K562 (cell line): ENCODE results near the gene EDEM2. TPM values are rescaled to one million over a fixed set of nuclear protein-coding genes. Genes with fewer than 3 reads are reported as not detected.

Source experiments
- ATAC-seq: fragments of 200-7000 bp; cut with Tn5 transposase; 3 replicates; pipeline ENCODE4 v1.9.1; 2020; ENCODE audit warnings: moderate library complexity
- BruUV-seq: library from RNA; stranded (reverse); fragments of 400-500 nt; replicated peaks from 2 replicates; lab custom pipeline; 2021; lab: Mats Ljungman, UMichigan
- CTCF ChIA-PET: fragments of 300-600 bp; formaldehyde crosslinking; extraction: SDS; loops from one replicate; lab custom pipeline; 2021; ENCODE audit warnings: low intra/inter-chr PET ratio; lab: Yijun Ruan, JAX
- POLR2A ChIA-PET: fragments of 300-600, 350-650 bp; sonication (Branson Sonifier 250); formaldehyde crosslinking; extraction: SDS; loops from one replicate; lab custom pipeline; 2021; ENCODE audit warnings: antibody characterized with exemption, inconsistent platforms; lab: Yijun Ruan, JAX
- DNase-seq, 4 experiments: peaks; one replicate each; pipeline versions ENCODE4 v3.0.0 to v3.0.0-alpha.2; 2011 to 2018; ENCODE audit warnings: low spot score in 3 of 4, mixed read lengths in 3 of 4; ENCODE audit errors: extremely low read depth in 1 of 4
- FAIRE-seq: peaks from 2 replicates; lab custom pipeline; 2011; peaks lifted over from hg19 to GRCh38; lab: Jason Lieb, UNC
- H2AFZ ChIP-seq: 2 replicates; pipeline ENCODE4 v1.6.0; 2011; ENCODE audit warnings: low read depth, low read length, control low read depth, inconsistent platforms
- H3K27ac ChIP-seq: fragments of 200-600 bp; 3 replicates; pipeline ENCODE4 v1.8.0; 2011; ENCODE audit warnings: low read depth, mild to moderate bottlenecking, control low read depth, inconsistent platforms, low read length, moderate library complexity, mixed read lengths; ENCODE audit errors: extremely low read depth
- H3K27me3 ChIP-seq, 2 experiments: fragments of 300-600 bp in 1 of 2; 2 replicates in 1 of 2; 3 replicates in 1 of 2; pipeline versions ENCODE4 v1.6.0 to v1.8.0; 2011; ENCODE audit warnings: inconsistent platforms in 2 of 2, low read length in 2 of 2, mild to moderate bottlenecking in 1 of 2, mixed read lengths in 1 of 2, moderate library complexity in 1 of 2; ENCODE audit not compliant: control insufficient read depth in 2 of 2, insufficient read depth in 2 of 2
- H3K36me3 ChIP-seq: fragments of 300-600 bp; 3 replicates; pipeline ENCODE4 v1.8.0; 2011; ENCODE audit warnings: mild to moderate bottlenecking, low read length, inconsistent platforms; ENCODE audit not compliant: control insufficient read depth, insufficient read depth
- H3K4me1 ChIP-seq, 2 experiments: fragments of 200-600 bp in 1 of 2; replicated peaks in 1 of 2; 2 replicates in 1 of 2; 3 replicates in 1 of 2; pipeline versions ENCODE4 v1.5.1 to v1.8.0; 2011; ENCODE audit warnings: inconsistent platforms in 2 of 2, low read length in 2 of 2, mild to moderate bottlenecking in 1 of 2, mixed read lengths in 1 of 2, moderate library complexity in 1 of 2; ENCODE audit not compliant: control insufficient read depth in 2 of 2, insufficient read depth in 2 of 2
- H3K4me2 ChIP-seq: 2 replicates; pipeline ENCODE4 v1.6.1; 2011; ENCODE audit warnings: low read length, control low read depth, inconsistent platforms, mixed read lengths; ENCODE audit not compliant: insufficient read depth
- H3K4me3 ChIP-seq: fragments of 200-600 bp; sonication (generic), shearing (Covaris generic); 2 replicates; pipeline ENCODE4 v1.5.1; 2016; ENCODE audit warnings: control low read depth, inconsistent platforms
- H3K79me2 ChIP-seq: fragments of 200-600 bp; 3 replicates; pipeline ENCODE4 v1.8.0; 2011; ENCODE audit warnings: low read length, inconsistent platforms; ENCODE audit not compliant: control insufficient read depth, insufficient read depth
- H3K9ac ChIP-seq, 2 experiments: 2 replicates each; pipeline versions ENCODE4 v1.6.0 to v1.6.1; 2011; ENCODE audit warnings: low read depth in 2 of 2, low read length in 2 of 2, control low read depth in 1 of 2, inconsistent platforms in 1 of 2, mild to moderate bottlenecking in 1 of 2, mixed read lengths in 1 of 2; ENCODE audit not compliant: insufficient read depth in 1 of 2
- H3K9me1 ChIP-seq: one replicate; pipeline ENCODE4 v1.6.0; 2011; ENCODE audit warnings: inconsistent platforms, mild to moderate bottlenecking, low read length, moderate library complexity; ENCODE audit not compliant: control insufficient read depth, insufficient read depth
- H3K9me3 ChIP-seq: replicated peaks from 2 replicates; pipeline ENCODE4 v1.5.1; 2011; ENCODE audit warnings: low read depth, low read length, inconsistent platforms; ENCODE audit not compliant: control insufficient read depth, insufficient read depth
- H4K20me1 ChIP-seq: replicated peaks from 2 replicates; pipeline ENCODE4 v1.6.1; 2011; ENCODE audit warnings: low read length, inconsistent platforms, mixed read lengths; ENCODE audit not compliant: control insufficient read depth, insufficient read depth
- FOXK2 ChIP-seq, 2 experiments: fragments of 450-650 bp; IDR thresholded peaks in 1 of 2; conservative IDR thresholded peaks in 1 of 2; 2 replicates each; pipeline ENCODE4 v1.6.1; 2016; ENCODE audit warnings: low read depth in 2 of 2, mild to moderate bottlenecking in 1 of 2
- NR3C1 ChIP-seq: sonication (generic); formaldehyde crosslinking; IDR thresholded peaks from 2 replicates; pipeline ENCODE4 v1.8.1; 2022; ENCODE audit warnings: missing genetic modification reagents
- SRF ChIP-seq, 2 experiments: fragments of 250-450, 450-650 bp in 1 of 2; sonication (Bioruptor Pico) in 1 of 2; sonication (generic) in 1 of 2; formaldehyde crosslinking; IDR thresholded peaks; 2 replicates each; pipeline versions ENCODE4 v1.5.0 to v1.5.1; 2020 to 2022; ENCODE audit warnings: mild to moderate bottlenecking in 1 of 2, missing genetic modification reagents in 1 of 2
- ZNF384 ChIP-seq: IDR thresholded peaks from 2 replicates; pipeline ENCODE4 v1.6.1; 2012; ENCODE audit warnings: low read depth, low read length, improper control_type of control experiment
- WGBS: fragments of 100-300 bp; shearing (Covaris generic); methylation state at CpG from one replicate; pipeline ENCODE4 v1.1.6; 2016; ENCODE audit warnings: low coverage, mixed read lengths; ENCODE audit not compliant: insufficient coverage; ENCODE audit errors: missing lambda C conversion rate; 5-methylcytosine and 5-hydroxymethylcytosine counted together
- in situ Hi-C: fragments of 300-500 bp; cut with MboI; formaldehyde crosslinking; loops from 4 replicates; pipeline ENCODE4 v1.15.0; 2018; ENCODE audit warnings: inconsistent platforms, mixed read lengths
- intact Hi-C: fragments of 100-400 bp; cut with micrococcal nuclease; formaldehyde crosslinking; loops from 2 replicates; pipeline ENCODE4 v1.14.2; 2022
- polyA plus RNA-seq, 8 experiments: library from polyadenylated mRNA; depleted of rRNA in 4 of 8; stranded (reverse) in 5 of 8; unstranded in 3 of 8; fragments of >200 nt; fragmentation: Nextera tagmentation in 2 of 8; fragmentation: Illumina TruSeq in 1 of 8; extraction: Ambion mirVana in 2 of 8; extraction: Trizol in 1 of 8; gene quantifications; 2 replicates each; pipeline versions ENCODE4 v1.2.1 to v1.2.3, GENCODE V29; 2011 to 2014; ENCODE audit warnings: inconsistent platforms in 1 of 8, missing spikeins in 1 of 8
- total RNA-seq, 7 experiments: library from RNA; depleted of rRNA in 6 of 7; stranded (reverse); fragments of >200 nt in 6 of 7; fragmentation: Illumina TruSeq in 2 of 7; extraction: Trizol in 2 of 7; gene quantifications; 2 replicates each; pipeline versions ENCODE4 v1.2.1 to v1.2.3, GENCODE V29; 2011 to 2021; ENCODE audit warnings: low replicate concordance in 1 of 7
- TF ChIP-seq, protein P1 (sequence below), 2 experiments: fragments of 450-650 bp in 1 of 2; sonication (generic) in 1 of 2; formaldehyde crosslinking in 1 of 2; IDR thresholded peaks in 1 of 2; conservative IDR thresholded peaks in 1 of 2; 2 replicates each; pipeline versions ENCODE4 v1.6.1 to v1.8.1; 2016 to 2023; ENCODE audit warnings: mild to moderate bottlenecking in 2 of 2, moderate library complexity in 2 of 2, inconsistent platforms in 1 of 2, missing genetic modification reagents in 1 of 2
- TF ChIP-seq, protein P2 (sequence below), 2 experiments: fragments of 150-350 bp in 1 of 2; IDR thresholded peaks; 2 replicates each; pipeline ENCODE4 v1.6.1; 2012 to 2016; ENCODE audit warnings: low read depth in 2 of 2, low read length in 2 of 2, mild to moderate bottlenecking in 1 of 2, moderate library complexity in 1 of 2
- TF ChIP-seq, protein P3 (sequence below): fragments of 450-650 bp; formaldehyde crosslinking; IDR thresholded peaks from 2 replicates; pipeline ENCODE4 v1.4.0; 2022; ENCODE audit warnings: missing genetic modification characterization
- TF ChIP-seq, protein P4 (sequence below): fragments of 450-650 bp; formaldehyde crosslinking; IDR thresholded peaks from 2 replicates; pipeline ENCODE4 v1.4.0; 2022; ENCODE audit warnings: mild to moderate bottlenecking, moderate library complexity

Gene EDEM2
- total and polyA plus RNA-seq, 9 of the 15 experiments (the other 6 are each of a cell fraction or from before 2014, with no cell fraction given): 6.9 to 11.0 (median 9.7) TPM

DNA sequence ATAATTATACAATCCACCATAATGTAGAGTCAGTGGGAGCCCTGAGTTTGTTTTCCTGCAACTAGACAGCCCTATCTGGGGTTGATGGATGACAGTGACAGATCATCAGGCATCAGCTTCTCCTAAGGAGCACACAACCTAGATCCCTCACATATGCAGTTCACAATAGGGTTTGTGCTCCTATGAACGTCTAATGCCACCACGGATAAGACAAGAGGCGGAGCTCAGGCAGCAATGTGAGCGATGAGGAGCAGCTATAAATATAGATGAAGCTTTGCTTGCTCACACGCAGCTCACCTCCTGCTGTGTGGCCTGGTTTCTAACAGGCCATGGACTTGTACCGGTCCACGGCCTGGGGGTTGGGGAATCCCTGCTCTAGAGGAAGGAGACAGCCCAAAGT is 25.9 kb downstream of the EDEM2 start (continued):
- TF ChIP-seq NR3C1 (CRISPR knock-in tag): no peak

DNA sequence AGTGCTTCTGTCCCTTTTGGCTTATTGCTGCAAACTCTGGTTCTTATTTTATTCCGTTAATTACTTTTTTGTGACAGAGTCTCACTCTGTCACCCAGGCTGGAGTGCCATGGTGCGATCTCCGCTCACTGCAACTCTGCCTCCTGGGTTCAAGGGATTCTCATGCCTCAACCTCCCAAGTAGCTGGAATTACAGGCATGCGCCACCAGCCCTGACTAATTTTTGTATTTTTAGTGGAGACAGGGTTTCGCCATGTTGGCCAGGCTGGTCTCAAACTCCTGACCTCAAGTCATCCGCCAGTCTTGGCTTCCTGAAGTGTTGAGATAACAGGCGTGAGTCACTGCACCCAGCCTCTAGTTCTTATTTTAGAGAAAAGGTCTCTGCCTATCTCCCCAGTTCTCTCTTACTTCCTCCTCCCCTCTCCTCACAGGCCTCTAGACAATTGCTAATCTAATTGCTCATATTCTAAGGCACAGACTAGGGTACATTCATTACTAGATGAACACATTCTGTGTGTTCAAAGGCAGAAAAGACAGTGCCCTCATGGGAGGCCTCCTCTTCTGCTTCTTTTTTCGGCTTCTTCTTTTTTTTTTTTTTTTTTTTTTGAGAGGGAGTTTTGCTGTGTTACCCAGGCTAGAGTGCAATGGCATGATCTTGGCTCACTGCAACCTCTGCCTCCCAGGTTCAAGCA is 27.0 kb downstream of the EDEM2 start:
- WGBS: 8% methylated on average over 7 of the region's 8 CpGs
- TF ChIP-seq, protein P1, sequence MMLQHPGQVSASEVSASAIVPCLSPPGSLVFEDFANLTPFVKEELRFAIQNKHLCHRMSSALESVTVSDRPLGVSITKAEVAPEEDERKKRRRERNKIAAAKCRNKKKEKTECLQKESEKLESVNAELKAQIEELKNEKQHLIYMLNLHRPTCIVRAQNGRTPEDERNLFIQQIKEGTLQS (IDR thresholded peaks at IDR 0.05): peak; percentile 96
- TF ChIP-seq, protein P1 (CRISPR knock-in tag; conservative IDR thresholded peaks at IDR 0.05): peak; percentile 83; the same call in 1 of the 2 replicates
- TF ChIP-seq FOXK2 (conservative IDR thresholded peaks at IDR 0.05 in 1 of 2, IDR thresholded peaks at IDR 0.05 in 1 of 2; ENCODE audit: low read depth in 2 of 2) (0 out of 4 replicates have a peak, but pooled peaks of 1 of the 2 experiments have one; percentile 20), ZNF384 (peak; percentile 42; the same call in 1 of the 2 replicates), SRF (CRISPR knock-in tag; IDR thresholded peaks at IDR 0.05) (no peak)
- TF ChIP-seq, protein P2, sequence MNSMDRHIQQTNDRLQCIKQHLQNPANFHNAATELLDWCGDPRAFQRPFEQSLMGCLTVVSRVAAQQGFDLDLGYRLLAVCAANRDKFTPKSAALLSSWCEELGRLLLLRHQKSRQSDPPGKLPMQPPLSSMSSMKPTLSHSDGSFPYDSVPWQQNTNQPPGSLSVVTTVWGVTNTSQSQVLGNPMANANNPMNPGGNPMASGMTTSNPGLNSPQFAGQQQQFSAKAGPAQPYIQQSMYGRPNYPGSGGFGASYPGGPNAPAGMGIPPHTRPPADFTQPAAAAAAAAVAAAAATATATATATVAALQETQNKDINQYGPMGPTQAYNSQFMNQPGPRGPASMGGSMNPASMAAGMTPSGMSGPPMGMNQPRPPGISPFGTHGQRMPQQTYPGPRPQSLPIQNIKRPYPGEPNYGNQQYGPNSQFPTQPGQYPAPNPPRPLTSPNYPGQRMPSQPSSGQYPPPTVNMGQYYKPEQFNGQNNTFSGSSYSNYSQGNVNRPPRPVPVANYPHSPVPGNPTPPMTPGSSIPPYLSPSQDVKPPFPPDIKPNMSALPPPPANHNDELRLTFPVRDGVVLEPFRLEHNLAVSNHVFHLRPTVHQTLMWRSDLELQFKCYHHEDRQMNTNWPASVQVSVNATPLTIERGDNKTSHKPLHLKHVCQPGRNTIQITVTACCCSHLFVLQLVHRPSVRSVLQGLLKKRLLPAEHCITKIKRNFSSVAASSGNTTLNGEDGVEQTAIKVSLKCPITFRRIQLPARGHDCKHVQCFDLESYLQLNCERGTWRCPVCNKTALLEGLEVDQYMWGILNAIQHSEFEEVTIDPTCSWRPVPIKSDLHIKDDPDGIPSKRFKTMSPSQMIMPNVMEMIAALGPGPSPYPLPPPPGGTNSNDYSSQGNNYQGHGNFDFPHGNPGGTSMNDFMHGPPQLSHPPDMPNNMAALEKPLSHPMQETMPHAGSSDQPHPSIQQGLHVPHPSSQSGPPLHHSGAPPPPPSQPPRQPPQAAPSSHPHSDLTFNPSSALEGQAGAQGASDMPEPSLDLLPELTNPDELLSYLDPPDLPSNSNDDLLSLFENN (IDR thresholded peaks at IDR 0.05; ENCODE audit: low read depth in 2 of 2, low read length in 2 of 2): 0 out of 4 replicates have a peak, but pooled peaks of 1 of the 2 experiments have one; percentile 47
- TF ChIP-seq, protein P3, sequence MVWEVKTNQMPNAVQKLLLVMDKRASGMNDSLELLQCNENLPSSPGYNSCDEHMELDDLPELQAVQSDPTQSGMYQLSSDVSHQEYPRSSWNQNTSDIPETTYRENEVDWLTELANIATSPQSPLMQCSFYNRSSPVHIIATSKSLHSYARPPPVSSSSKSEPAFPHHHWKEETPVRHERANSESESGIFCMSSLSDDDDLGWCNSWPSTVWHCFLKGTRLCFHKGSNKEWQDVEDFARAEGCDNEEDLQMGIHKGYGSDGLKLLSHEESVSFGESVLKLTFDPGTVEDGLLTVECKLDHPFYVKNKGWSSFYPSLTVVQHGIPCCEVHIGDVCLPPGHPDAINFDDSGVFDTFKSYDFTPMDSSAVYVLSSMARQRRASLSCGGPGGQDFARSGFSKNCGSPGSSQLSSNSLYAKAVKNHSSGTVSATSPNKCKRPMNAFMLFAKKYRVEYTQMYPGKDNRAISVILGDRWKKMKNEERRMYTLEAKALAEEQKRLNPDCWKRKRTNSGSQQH (CRISPR knock-in tag): 0 out of 2 replicates have a peak, but pooled peaks have one; percentile 22
- TF ChIP-seq, protein P4, sequence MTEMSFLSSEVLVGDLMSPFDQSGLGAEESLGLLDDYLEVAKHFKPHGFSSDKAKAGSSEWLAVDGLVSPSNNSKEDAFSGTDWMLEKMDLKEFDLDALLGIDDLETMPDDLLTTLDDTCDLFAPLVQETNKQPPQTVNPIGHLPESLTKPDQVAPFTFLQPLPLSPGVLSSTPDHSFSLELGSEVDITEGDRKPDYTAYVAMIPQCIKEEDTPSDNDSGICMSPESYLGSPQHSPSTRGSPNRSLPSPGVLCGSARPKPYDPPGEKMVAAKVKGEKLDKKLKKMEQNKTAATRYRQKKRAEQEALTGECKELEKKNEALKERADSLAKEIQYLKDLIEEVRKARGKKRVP (CRISPR knock-in tag): peak; percentile 63; the same call in 1 of the 2 replicates

More for the DNA sequence above, 27.0 kb downstream of the EDEM2 start:
- H3K9ac ChIP-seq: peak overlapping the region in 1 of 2 experiments; percentile 58; a peak in 3 of 4 replicates
- BruUV-seq: no TSS peak
- H3K4me2 ChIP-seq: peak overlapping the region; percentile 43
- ChIA-PET POLR2A (interaction anchor here (0.6 to 1.3 kb wide), 4 partner anchors 18 to 268 kb away, joined by 4 read pairs; no protein-coding TSS in a partner anchor), CTCF (no interaction called here)
- H4K20me1 ChIP-seq: no peaks in the 10 kb centered on the region
- in situ Hi-C loops (no loop called here), intact Hi-C loops (no loop called here)
- H3K27me3 ChIP-seq: no peaks in the 10 kb centered on the region
- H3K9me3 ChIP-seq: no peaks in the 10 kb centered on the region
- H3K79me2 ChIP-seq: no peaks in the 10 kb centered on the region
- H3K9me1 ChIP-seq: no peaks in the 10 kb centered on the region
- H3K36me3 ChIP-seq: peaks cover 51% of the 10 kb centered on the region; the same call in 2 of the 3 replicates
- peak overlapping the region; percentile 90 for H3K27ac ChIP-seq
- ATAC-seq (peak; percentile 89), DNase-seq (peak; percentile 67 to 95 (median 76)), FAIRE-seq (peak; percentile 88)
- H3K4me3 ChIP-seq: no peak overlapping the region
- H3K4me1 ChIP-seq: peaks cover 32 to 49% of the 10 kb centered on the region in 2 experiments
- H2AFZ ChIP-seq: peak overlapping the region; percentile 78
